CD4-positive, alpha-beta T cell treated with Interleukin-21 for 1 hour (primary cell): ENCODE results near the gene NRXN3.

Source experiments
- DNase-seq: peaks from one replicate; pipeline ENCODE4 v3.0.0-alpha.2; 2020

Gene NRXN3

DNA sequence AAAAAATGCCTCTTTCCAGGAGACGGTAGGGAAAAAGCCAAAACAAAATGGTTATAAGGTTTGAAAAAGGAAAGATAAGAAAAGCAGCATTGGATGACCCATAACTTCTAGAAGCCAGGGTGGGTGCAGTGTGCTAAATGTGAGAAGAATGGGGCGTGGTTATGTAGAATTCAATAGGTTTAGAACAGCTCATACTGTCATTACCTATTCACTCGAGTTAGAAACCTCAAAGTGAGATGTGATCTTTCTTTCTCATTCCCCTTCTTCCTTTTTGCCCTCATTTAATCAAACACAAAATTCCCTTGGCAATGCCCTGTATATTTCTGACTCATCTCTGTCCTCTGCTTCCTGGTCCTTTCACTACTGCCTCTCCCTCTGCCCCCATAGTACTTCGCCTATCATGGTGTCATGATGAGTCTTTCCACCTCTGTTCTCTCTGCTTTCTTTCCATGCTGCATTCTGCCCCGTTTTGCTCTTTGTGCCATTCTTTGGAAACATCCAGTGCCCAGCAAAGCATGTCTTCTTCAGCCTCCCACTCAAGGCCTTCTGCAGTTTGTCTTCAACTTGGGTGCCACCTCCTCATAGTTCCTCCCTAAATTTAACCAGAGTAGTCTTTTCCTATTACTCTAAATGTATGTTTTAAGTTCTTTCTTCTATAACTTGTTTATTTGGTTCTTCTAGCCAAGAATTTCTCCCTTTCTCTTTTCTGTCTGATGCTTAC, 496.3 kb downstream of the NRXN3 start:
- no peak for DNase-seq

DNA sequence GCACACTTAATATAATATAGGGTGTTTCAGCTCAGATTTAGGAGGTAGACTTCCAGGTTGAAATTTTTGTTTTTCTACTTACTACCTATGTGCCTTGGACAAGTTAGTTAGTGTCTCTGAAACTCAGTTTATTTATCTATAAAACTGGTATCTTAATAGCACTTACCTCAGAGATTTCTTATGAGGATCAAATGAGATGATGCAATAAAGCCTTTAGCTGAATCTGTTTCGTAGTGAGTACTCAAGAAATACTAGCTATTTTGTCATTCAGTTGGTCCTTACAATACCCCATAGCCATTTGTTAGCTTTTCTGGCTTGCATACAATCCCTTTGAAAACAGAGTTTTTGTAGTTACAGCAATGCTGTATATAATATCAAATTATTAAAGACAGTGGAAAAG, 497.0 kb downstream of the NRXN3 start:
- no peak for DNase-seq

DNA sequence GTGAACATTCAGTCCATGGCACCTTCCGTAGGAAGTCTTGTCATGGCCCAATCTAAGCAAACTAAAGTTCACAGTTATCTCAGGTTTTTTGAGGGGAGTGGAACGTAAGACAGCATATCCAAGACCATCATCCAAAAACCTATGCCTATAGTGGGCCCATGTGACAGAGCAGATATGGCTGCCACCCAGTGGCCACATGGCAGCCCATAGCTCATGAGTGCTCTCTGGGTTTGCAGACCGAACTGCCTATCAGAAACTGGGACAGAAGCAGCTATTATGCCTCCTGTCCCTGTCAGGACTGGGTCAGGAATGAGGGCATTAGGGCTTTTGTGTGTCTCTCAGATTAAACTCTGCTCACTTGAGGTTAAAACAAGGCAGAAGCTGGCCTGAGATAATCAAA, 503.7 kb downstream of the NRXN3 start:
- DNase-seq: no peak

DNA sequence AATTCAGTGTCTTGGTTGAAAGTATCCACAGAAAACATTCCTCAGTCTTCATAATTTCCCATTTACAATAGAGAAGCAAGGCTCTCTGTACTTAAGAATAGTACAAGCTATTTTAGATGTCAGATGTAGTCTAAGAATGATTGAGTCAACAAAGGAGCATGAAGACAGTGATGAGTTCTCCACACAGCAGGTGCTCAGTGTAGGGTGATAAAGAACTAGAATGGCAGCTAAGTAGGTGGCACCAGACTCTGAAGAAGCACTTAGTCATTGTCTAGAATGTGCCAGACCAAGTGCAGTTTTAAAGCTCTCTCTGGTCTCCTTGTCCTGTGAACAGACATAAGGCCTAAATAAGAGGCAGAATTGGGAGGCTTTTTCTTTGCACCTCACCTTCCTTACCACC, 504.6 kb downstream of the NRXN3 start:
- no peak for DNase-seq

DNA sequence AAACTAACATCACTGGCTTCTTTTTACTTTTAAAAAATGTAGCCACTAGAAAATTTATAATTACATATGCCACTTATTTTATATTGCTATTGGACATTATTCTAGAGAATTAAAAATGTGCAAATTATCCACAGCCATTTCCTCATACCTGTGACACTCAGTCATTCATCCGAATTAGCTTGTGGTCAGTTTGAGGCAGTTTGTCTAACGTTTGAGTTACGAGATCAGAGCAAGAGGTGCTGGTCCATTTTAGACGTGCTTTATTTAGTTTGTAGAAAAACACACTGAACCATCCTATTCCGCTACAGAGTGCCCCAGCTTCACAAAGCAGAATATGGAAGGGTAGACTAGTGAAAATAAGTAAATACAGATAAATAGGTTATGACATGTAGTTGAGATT, 513.0 kb downstream of the NRXN3 start:
- no peak for DNase-seq

DNA sequence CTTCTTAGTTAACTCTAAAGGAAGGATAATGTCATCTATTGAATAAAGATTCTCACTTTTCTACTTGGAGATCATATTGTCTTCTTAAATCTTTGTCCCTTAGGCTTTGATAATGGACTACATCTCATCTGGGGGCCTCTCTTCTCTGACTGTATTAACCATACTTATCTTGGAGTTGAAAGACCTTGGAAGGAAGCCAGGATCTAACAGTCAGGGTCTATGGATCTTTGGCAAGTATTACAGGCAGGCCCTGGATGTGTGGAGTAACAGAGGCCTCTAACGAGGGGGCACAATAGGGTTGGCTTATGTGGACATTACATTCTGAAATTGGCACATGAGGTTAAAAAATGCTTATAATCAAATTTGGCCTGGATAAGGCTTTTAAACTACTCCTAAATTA, 513.8 kb downstream of the NRXN3 start:
- DNase-seq: no peak

DNA sequence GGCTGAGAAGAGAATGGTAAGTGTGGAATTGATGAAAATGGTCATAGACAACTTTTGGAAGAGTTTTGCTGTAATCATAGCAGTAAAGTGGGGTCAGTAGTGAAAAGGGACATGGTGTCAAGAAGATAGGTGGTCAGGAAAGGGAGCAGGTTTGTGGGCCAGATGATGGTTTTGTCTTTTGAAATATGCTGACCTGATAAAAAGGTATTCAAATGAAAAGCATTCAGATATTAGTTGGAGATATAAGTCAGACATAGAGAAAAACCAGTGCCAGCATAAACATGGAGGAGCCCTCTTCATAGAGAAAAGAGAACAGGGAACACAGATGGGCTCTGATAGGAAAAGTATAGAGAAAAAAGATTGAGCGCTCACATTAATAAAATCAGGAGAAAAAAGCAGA, 518.3 kb downstream of the NRXN3 start:
- no peak for DNase-seq

DNA sequence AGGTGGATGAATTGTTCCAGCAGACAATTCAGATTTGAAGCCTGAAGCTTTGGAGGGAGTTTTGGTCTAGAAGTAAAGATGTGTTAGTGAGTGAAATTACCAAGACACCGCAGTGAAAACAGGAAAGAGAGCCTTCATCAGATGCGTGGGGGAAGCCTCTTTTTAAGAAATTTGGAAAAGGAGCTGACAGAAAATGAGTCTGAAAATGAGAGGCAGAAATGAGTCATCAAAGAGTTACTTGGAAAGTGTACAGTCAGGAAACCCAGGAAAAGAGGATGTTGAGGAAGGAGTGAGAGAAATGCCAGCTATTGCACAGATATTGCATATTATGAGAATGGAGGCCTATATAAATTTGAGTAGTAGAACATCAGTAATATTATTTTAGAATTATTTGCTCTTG, 520.7 kb downstream of the NRXN3 start:
- DNase-seq: no peak

DNA sequence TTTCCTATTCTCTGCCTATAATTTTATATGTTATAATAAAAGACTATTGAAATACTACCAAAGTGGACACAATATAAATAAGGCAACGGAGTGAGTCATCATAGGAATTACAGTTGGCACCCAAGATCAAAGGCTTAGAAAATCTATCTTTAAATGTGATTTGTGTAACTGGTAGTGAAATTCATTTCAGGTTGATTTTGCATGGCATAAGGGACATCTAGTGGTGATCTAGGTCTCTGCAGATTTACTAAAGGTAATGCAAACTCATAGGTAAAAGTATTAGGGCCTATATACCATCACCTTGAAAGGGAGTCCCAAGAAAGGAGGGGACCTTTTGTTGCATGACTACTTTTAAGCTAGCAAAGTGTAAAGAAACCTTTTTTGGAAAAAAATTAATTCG, 527.2 kb downstream of the NRXN3 start:
- no peak for DNase-seq

DNA sequence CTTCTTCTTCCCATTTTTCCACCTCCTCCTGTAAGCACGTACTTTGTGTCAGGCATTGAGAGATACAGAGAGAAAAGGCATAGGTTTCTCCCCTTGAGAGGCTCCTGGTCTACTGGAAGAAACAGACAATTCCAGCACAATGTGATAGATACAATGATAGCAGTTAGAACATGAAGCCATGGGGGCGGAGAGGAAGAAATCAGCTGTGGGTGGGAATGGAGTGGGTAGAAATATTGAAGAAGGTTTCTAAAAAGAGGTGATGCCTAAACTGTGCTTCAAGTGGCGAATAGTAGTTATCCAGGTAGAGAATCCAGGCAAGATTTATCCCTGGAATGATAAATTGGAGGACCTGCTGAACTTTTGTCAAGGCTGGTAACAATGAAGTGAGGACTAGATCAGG, 528.8 kb downstream of the NRXN3 start:
- DNase-seq: no peak

DNA sequence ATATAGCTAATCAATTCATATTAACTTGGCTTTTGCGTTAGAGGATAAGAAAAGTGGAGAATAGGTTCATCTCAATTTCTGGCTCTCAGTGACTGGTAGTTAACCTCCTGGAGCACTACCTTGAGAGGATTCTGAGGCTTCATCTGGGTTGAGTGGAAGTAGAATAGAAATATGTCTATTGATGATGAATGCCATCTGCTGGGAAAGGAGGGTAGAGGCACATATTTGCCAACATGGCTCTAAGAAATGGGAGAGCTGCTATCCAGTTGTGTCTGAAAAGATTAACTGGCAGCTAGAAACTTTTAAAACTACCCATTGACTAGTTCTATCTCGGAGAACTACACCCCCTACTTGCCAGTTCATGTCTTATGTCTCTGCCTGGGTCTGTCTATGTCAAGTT, 530.1 kb downstream of the NRXN3 start:
- DNase-seq: no peak

DNA sequence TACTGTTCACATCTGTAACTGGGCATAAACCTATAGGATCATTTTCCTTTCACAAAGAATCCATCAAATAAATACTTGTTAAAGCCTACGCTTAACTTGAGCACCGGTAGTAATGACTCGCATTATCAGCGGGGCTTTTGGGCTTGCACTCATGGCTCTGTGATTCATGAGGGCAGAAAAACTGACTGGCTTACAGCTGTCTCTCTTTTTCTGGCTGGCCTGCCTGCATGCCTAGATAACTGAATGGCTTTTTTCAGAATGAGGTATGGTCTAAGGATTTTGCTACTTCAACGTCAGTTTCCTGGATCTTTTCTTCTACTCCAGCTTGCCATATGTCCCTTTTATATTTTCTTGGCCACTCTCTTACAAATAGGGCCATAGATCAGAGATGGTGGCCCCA, 531.1 kb downstream of the NRXN3 start:
- DNase-seq: no peak

DNA sequence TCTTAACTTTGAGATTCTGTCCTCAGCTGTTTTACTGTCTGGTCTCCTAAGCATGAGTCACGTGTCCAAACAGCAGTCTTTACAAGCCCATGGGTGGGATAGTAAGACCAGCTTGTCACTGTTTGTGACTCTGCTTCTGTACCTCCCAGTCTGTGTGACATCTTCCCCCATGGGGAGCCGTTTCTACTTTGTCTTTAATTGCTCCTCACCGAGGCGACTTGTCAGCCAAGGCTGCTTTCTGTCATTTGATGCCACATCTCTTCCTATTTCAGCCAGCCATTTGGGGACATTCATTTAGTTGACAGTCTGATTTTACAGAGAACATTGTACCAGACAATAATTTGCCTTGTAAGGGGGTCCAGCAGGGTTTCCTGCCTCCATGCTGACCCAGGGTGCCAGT, 534.8 kb downstream of the NRXN3 start:
- DNase-seq: no peak

DNA sequence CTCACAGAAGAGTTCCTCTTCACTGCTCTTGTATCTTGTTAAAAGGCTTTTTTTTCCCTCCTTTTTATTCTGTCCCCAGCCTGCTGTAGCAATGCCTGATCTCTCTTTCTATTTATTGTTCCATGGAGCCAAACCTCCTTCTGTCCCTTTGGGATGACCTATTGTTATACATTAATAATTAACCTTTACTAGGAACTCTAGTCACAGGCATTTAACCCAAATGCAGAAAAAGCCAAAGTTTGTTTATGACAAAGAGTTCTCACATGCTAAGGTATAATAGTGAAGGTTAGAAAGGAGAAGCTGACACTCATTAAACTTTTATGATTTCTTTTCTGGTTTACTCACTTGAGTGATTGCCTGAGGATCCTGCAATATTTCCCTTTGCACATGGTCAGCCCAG, 535.8 kb downstream of the NRXN3 start:
- no peak for DNase-seq

DNA sequence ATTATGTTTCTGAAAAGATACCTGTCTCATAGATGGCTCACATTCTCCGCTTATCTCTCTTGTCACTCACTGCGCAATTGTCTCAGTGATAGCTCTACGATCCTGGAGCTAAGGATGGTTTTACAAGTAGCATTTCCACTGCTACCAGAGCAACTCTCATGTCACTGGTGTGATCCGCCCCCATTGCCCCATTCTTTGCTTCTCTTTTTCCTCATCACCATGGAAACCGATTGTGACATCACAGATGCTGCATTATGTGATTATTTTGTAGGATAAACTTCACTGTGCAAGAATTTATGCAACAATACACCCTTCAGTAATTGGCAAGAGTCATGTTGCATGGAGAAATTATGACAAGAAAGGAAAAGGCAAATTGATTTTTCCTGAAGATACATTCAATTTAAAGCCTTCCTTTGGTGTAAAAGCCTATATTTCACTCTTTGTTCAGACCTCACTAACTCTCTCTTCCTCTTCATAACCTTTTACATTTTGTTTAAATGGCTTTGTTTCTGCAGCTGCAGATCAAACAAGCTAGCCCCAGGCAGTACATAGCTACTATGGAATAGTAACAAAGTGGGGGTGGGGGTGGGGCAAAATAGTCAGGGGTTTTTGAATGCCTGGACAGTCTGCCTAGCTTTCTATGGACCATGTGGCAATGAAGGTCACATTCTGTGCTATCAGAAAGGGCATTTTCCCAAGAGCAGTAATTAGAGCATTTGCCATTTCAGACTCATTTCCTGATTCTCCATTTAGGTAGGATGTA, 539.8 kb downstream of the NRXN3 start:
- no peak for DNase-seq

DNA sequence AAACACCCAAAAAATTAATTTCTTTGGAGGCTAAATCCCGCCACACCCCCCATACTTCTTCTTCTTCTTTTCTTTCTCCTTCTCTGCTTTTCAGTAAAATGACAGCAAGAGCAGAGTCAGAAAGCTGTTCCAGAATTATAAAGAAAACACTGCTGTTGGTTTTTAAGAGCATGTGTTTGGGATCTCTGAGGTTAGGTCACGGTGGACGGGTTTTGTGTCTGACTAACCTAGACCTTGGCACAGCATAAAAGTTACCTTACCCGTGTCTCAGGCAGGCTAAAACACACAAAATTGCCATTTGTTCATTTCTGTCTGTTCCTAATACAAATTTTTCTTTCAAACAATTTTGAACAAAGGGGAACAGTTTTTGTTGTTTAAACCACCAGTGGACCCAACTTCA, 540.8 kb downstream of the NRXN3 start:
- DNase-seq: no peak

DNA sequence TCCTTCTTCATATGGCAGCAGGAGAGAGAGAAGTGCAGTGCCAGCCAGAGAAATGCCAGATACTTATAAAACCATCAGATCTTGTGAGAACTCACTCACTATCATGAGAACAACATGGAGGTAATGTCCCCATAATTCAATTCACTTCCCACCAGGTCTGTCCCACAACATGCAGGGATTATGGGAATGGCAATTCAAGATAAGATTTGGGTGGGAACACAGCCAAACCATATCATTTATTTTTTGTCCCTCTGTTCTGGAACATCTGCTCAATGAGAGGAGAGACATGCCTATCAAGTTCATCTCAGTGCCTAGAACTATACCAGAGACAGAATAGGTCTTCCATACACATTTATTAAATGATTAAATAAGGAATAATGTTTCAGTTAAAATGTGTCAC, 543.5 kb downstream of the NRXN3 start:
- DNase-seq: no peak

DNA sequence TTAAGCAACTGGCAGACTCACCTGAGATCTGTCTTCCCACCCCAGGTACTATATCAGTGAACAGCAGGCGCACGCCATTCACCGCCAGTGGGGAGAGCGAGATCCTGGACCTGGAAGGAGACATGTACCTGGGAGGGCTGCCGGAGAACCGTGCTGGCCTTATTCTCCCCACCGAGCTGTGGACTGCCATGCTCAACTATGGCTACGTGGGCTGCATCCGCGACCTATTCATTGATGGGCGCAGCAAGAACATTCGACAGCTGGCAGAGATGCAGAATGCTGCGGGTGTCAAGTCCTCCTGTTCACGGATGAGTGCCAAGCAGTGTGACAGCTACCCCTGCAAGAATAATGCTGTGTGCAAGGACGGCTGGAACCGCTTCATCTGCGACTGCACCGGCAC, 544.5 kb downstream of the NRXN3 start:
- DNase-seq: no peak

DNA sequence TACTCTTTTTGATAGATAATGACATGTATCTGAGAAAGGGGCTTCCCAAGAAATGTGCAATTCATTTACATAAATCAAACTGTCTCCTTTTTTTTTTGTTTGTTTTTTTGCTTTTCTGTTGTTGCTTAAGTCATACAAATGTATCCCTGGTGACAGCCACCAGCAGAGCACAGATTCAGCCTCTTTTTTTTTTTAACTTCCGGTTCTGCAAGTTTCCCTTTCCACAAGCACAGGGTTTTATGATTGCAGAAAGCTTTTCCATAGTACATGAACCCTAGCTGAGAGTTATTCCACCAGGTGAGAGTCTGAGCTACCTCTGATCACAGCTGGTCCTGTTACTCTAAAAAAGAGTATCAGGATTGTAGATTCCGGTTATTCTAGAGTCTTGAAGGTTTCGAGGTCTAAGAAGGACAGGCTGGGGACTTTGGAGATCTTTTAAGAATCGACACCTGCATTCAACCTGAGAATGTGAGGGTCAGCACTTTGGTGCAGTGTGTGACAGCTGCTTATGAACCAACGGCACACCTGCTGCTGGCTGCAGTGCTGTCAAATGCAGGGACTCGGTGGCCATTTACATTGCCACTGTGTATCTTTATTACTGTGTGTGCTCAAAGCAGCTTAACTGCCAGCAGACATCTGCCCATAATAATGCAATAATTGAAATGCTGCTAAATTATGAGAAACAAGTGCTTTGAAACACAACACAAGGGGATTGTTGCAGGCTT, 551.7 kb downstream of the NRXN3 start:
- no peak for DNase-seq

DNA sequence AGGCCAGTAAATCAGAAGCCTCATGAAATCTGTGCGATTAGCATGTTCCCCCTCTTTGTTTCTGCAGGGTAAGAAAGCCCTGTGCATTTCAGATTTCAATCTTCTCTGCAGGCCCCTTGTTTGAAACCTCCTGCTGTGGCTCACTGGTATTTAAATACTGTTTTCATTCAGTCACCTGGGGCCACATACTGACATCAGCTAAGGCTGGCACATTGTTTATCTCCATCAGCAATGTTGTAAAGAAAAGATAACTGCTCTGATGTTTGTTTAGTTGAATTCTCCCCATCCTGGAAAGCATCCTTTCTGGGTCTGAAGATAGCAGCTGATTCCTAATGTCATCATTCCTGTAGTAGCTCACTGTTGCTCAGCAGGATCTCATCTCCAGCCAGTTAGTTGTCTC, 554.9 kb downstream of the NRXN3 start:
- DNase-seq: no peak

DNA sequence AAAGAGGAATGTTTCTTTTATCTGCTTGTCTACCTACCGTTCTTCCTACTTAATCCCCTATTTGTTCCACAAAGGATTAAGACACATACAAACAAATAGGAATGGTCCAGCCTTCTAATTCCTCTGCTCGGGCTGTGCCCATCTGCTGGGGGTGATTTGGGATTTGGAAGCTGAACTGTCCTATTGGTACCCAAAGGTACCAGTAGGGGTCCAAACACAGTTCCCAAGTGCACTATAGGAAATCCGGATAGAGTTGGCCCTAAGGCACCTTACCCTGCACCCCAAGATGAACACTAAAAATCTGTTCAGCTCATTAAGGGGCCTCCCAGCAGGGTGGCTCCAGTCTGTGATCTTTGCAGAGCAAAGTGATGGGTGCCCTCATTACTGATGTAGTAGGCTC, 566.9 kb downstream of the NRXN3 start:
- DNase-seq: no peak

DNA sequence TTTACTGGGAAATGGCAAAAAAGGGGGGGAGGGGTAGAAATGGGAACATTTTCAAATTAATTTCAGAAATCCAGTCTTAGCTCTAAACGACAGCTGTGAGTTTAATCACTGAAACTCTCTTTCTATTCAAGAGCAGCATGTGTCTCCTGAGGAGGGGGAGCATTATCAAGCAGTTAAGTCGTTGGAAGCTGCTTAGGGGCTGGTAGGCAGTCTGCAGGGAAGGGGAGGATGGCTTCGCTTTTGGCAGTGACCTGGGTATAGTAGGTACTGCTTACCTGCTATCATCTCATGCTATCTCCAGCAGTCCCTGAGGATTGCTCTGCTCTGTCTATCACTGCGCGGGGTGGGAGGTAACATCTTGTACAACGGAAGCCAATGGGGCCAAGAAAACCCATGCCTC, 567.4 kb downstream of the NRXN3 start:
- DNase-seq: no peak

DNA sequence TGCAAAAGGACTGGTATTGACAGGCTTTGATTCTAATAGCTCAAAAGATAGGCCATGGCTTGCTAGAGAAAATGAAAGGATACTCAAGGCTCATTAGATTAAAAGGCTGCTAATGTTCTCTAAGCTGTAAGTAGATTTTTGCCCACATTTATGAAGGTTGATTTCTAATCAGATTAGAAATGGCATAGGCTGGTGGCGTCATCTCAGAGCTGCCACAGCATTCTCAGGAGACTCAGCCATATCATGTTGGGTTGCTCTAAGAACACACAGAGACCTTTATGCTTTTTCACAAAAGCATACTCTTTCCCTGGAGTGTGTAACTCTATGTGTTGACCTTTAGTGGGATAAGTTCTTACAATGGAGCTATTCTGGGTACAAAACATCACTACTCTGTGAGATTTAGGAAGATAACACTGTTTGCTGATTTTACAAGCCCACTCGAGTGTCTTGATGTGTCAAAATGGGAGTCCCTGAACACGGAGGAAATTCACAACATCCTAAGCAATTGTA, 576.0 kb downstream of the NRXN3 start:
- DNase-seq: no peak

DNA sequence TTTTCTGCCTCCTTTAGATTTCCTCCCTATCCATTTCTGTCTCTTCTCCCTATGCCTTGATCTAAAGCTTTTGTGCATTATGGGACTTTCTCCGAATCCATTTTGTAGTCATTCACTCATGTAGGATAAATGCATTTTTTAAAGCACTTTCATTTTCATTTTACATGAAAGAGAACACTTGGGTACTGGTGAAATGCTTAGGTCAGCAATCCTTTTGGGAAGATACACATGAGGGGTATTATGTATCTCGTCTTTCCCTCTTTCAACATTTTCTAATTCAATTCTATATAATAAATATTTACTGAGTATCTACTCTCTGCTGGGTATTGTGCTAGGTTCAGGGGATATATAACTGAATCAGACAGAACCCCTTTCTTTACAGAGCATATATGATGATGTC, 577.6 kb downstream of the NRXN3 start:
- no peak for DNase-seq
